Astrocyte of the spinal cord (primary cell): ENCODE data around the gene LIPF.
"Not testable (repeated sequence)": the region's sequence is repeated elsewhere in the genome, so short reads cannot be mapped to it uniquely, and the experiment has no call there.

Source experiments
- DNase-seq: peaks from one replicate; pipeline ENCODE4 v3.0.0; 2011; ENCODE audit warnings: low read depth, low spot score
- H3K4me3 ChIP-seq: 2 replicates; pipeline ENCODE4 v1.5.1; 2011; ENCODE audit warnings: low read depth, mild to moderate bottlenecking, low read length, moderate library complexity
- in situ Hi-C: cut with HindIII; loops from 2 replicates; pipeline ENCODE4 v1.10.0; 2017; ENCODE audit warnings: low sequenced_read_pairs
- TF ChIP-seq, protein P1 (sequence below): IDR thresholded peaks from 2 replicates; pipeline ENCODE4 v1.5.1; 2012; ENCODE audit warnings: low read depth, mild to moderate bottlenecking, low read length, inconsistent platforms

The LIPF gene

DNA sequence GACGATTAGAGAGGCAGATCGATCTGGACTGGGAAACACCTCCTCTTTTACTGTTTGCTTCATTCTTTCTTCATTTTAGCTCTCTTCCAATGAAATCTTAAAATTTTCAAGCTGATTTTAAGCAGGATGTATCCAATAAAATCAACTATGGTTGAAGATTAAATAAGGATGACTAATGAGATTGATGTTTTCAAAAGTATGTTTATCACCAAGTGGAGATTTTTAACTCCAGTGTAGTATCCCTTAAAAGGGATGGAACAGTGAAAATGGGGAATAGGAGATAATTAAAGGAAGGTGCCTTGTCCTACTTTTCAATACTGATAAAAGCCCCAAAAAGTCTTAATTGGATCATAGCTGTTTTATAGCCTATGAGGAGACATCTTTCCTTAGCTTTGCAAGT is 11.6 kb upstream of the LIPF start:
- in situ Hi-C loops = no loop called here
- TF ChIP-seq, protein P1, sequence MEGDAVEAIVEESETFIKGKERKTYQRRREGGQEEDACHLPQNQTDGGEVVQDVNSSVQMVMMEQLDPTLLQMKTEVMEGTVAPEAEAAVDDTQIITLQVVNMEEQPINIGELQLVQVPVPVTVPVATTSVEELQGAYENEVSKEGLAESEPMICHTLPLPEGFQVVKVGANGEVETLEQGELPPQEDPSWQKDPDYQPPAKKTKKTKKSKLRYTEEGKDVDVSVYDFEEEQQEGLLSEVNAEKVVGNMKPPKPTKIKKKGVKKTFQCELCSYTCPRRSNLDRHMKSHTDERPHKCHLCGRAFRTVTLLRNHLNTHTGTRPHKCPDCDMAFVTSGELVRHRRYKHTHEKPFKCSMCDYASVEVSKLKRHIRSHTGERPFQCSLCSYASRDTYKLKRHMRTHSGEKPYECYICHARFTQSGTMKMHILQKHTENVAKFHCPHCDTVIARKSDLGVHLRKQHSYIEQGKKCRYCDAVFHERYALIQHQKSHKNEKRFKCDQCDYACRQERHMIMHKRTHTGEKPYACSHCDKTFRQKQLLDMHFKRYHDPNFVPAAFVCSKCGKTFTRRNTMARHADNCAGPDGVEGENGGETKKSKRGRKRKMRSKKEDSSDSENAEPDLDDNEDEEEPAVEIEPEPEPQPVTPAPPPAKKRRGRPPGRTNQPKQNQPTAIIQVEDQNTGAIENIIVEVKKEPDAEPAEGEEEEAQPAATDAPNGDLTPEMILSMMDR = no peak
- no peak for DNase-seq
- H3K4me3 ChIP-seq = no peak overlapping the region

DNA sequence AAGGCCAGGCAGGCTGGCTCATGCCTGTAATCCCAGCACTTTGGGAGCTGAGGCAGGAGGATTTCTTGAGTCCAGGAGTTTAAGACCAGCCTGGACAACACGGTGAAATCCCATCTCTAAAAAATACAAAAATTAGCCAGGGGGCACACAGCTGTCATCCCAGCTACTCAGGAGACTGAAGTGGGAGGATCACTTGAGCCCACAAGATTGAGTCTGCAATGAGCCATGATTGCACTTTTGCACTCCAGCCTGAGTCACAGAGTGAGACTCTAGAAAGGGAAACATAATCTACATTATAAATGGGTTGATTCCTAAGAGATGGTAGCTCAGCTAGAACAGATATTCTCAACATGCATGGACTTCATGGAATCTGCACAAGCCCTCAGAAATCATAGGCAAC is 6.3 kb upstream of the LIPF start:
- TF ChIP-seq, protein P1 = no peak
- DNase-seq = peak; percentile 44
- in situ Hi-C loops = no loop called here

DNA sequence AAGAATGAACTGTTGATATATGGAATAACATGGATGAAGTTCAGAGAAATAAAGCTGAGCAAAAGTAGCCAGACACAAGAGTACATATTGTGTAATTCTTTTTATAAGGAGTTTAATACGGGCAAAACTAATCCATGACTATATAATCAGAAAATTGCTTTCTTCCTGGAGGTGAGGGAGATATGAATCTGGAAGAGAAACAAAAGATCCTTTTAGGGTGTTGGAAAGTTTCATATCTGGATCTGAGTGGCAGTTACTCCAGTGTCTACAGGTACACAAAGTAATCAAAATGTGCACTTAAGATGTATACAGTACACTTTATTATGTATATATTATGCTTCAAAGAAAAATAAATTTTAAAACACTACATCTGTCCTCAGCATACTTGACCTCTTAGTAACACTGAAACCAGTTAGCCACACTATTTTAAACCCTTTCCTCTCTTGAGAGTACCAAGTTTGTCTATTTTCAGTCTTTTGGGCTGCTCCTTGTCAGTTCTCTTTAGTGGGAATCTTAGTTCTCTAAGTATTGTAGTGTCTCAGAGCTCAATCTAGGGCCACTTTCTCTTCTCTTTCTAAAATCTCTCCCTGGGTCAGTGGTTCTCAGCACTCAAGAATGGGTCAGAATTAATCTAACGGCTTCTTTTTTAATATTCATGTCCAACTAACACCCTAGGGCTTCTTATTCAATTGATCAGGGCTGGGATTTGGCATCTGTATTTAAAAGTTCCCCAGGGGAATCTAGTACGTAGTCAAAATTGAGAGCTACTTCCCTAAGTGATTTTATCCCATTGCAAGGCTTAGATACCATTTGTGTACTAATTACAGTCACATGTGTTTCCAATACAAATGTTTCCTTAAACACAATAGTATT is 4.3 kb upstream of the LIPF start:
- in situ Hi-C loops = no loop called here
- TF ChIP-seq, protein P1 = no peak

More for the DNA sequence above, 6.3 kb upstream of the LIPF start:
- H3K4me3 ChIP-seq = no peak overlapping the region

GRCh38 chr10:88660598-88660884 is 3.7 kb upstream of the LIPF start:
- TF ChIP-seq, protein P1 = no peak
- in situ Hi-C loops = no loop called here
- DNase-seq = no peak
- no peak overlapping the region for H3K4me3 ChIP-seq

More for the DNA sequence above, 4.3 kb upstream of the LIPF start:
- H3K4me3 ChIP-seq = no peak overlapping the region
- no peak for DNase-seq

GRCh38 chr10:88661018-88661417 is 3.2 kb upstream of the LIPF start:
- DNase-seq = no peak
- no peak overlapping the region for H3K4me3 ChIP-seq
- TF ChIP-seq, protein P1 = no peak
- in situ Hi-C loops = no loop called here

DNA sequence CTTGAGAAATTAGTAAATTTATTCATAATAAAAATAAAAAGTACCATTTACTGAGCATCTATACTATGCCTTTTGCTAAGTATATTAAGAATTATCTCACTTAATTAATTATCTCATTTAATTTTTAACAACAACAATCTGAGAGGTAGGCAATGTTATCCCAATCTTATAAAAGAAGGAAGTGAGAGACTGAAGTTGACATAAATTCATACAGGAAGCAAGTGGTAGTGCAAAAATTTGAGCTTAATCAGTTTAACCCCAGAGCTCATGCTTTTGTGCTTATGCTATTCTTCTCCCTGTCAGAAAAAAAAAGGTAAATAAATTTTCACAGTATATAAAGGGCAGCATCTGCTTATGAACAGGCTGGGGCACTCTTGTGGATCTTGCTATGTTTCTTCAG is 2.7 kb upstream of the LIPF start:
- no peak overlapping the region for H3K4me3 ChIP-seq
- DNase-seq = no peak
- in situ Hi-C loops = no loop called here
- TF ChIP-seq, protein P1 = no peak

GRCh38 chr10:88663153-88663552 is 1.1 kb upstream of the LIPF start:
- DNase-seq, in situ Hi-C loops, H3K4me3 ChIP-seq: not testable (repeated sequence)
